IMR-90 (cell line): Measurements from ENCODE around the gene CALCOCO2. TPM values are rescaled to one million over a fixed set of nuclear protein-coding genes. Genes with fewer than 3 reads are reported as not detected.

ENCODE experiments used
- ATAC-seq: fragments of 200-7000 bp; cut with Tn5 transposase; 2 replicates; pipeline ENCODE4 v1.9.1; 2020; ENCODE audit warnings: low read depth, mild to moderate bottlenecking, moderate library complexity
- BruUV-seq: library from RNA; stranded (reverse); fragments of 400-500 nt; replicated peaks from 2 replicates; lab custom pipeline; 2021; lab: Mats Ljungman, UMichigan
- CTCF ChIA-PET: fragments of 300-600 bp; formaldehyde crosslinking; extraction: SDS; loops from one replicate; lab custom pipeline; 2021; ENCODE audit warnings: antibody characterized with exemption; lab: Yijun Ruan, JAX
- POLR2A ChIA-PET: fragments of 300-600 bp; sonication (Branson Sonifier 250); formaldehyde crosslinking; loops from one replicate; lab custom pipeline; 2022; ENCODE audit warnings: antibody characterized with exemption; ENCODE audit not compliant: unreplicated experiment; lab: Charles Lee
- DNase-seq: peaks from one replicate; pipeline ENCODE4 v3.0.0; 2013
- H2AFZ ChIP-seq: replicated peaks from 2 replicates; pipeline ENCODE3; 2013; ENCODE audit warnings: low read length, mild to moderate bottlenecking; ENCODE audit not compliant: poor library complexity
- H2AK5ac ChIP-seq: 2 replicates; pipeline ENCODE4 v1.6.1; 2013; ENCODE audit warnings: low read depth, low read length, inconsistent platforms
- H2AK9ac ChIP-seq: replicated peaks from 2 replicates; pipeline ENCODE3; 2013; ENCODE audit warnings: mild to moderate bottlenecking, low read depth, low read length, moderate library complexity; ENCODE audit not compliant: poor library complexity
- H2BK120ac ChIP-seq: 2 replicates; pipeline ENCODE4 v1.6.1; 2013; ENCODE audit warnings: low read depth, low read length, inconsistent platforms
- H2BK15ac ChIP-seq: 3 replicates; pipeline ENCODE4 v1.6.1; 2013; ENCODE audit warnings: low read depth, low read length, inconsistent platforms
- H2BK20ac ChIP-seq: 2 replicates; pipeline ENCODE4 v1.6.1; 2013; ENCODE audit warnings: low read depth, mild to moderate bottlenecking, inconsistent platforms, low read length, moderate library complexity
- H2BK5ac ChIP-seq: 2 replicates; pipeline ENCODE4 v1.6.1; 2013; ENCODE audit warnings: mild to moderate bottlenecking, low read depth, low read length, inconsistent platforms; ENCODE audit not compliant: poor library complexity, severe bottlenecking
- H3K14ac ChIP-seq: replicated peaks from 2 replicates; pipeline ENCODE4 v1.6.1; 2013; ENCODE audit warnings: low read depth, low read length, inconsistent platforms
- H3K18ac ChIP-seq: 2 replicates; pipeline ENCODE4 v1.6.1; 2013; ENCODE audit warnings: low read depth, low read length, control low read depth
- H3K23ac ChIP-seq: 2 replicates; pipeline ENCODE4 v1.6.1; 2013; ENCODE audit warnings: low read depth, low read length, inconsistent platforms
- H3K27ac ChIP-seq: 2 replicates; pipeline ENCODE4 v1.5.1; 2013; ENCODE audit warnings: mild to moderate bottlenecking, control low read depth, low read length; ENCODE audit not compliant: insufficient read depth
- H3K27me3 ChIP-seq: 2 replicates; pipeline ENCODE4 v1.6.1; 2013; ENCODE audit warnings: low read length; ENCODE audit not compliant: control insufficient read depth, insufficient read depth
- H3K36me3 ChIP-seq: 2 replicates; pipeline ENCODE4 v1.6.1; 2013; ENCODE audit warnings: low read length, mixed read lengths; ENCODE audit not compliant: control insufficient read depth, insufficient read depth
- H3K4ac ChIP-seq: 2 replicates; pipeline ENCODE4 v1.6.1; 2013; ENCODE audit warnings: low read depth, low read length, inconsistent platforms
- H3K4me1 ChIP-seq: 2 replicates; pipeline ENCODE4 v1.6.1; 2013; ENCODE audit warnings: low read length, mixed read lengths; ENCODE audit not compliant: control insufficient read depth, insufficient read depth
- H3K4me2 ChIP-seq: 2 replicates; pipeline ENCODE4 v1.6.1; 2013; ENCODE audit warnings: low read depth, mild to moderate bottlenecking, control low read depth, low read length, moderate library complexity
- H3K4me3 ChIP-seq: 2 replicates; pipeline ENCODE4 v1.5.1; 2013; ENCODE audit warnings: low read depth, mild to moderate bottlenecking, control low read depth, low read length, moderate library complexity; ENCODE audit not compliant: insufficient read depth
- H3K56ac ChIP-seq: 2 replicates; pipeline ENCODE4 v1.6.1; 2013; ENCODE audit warnings: low read length, inconsistent platforms; ENCODE audit not compliant: insufficient read depth; ENCODE audit errors: extremely low read depth
- H3K79me1 ChIP-seq, 2 experiments: 2 replicates each; pipeline ENCODE4 v1.6.1; 2013; ENCODE audit warnings: low read length in 2 of 2, inconsistent platforms in 1 of 2, low read depth in 1 of 2
- H3K9ac ChIP-seq: 2 replicates; pipeline ENCODE4 v1.6.1; 2013; ENCODE audit warnings: low read depth, low read length, control low read depth
- H3K9me1 ChIP-seq: 2 replicates; pipeline ENCODE4 v1.6.1; 2013; ENCODE audit warnings: low read length, inconsistent platforms; ENCODE audit not compliant: insufficient read depth
- H3K9me3 ChIP-seq: 2 replicates; pipeline ENCODE4 v1.6.1; 2013; ENCODE audit warnings: low read length; ENCODE audit not compliant: control insufficient read depth, insufficient read depth
- H4K20me1 ChIP-seq: 2 replicates; pipeline ENCODE4 v1.6.1; 2013; ENCODE audit warnings: low read length, inconsistent platforms; ENCODE audit not compliant: insufficient read depth
- H4K5ac ChIP-seq: 2 replicates; pipeline ENCODE4 v1.6.1; 2013; ENCODE audit warnings: mild to moderate bottlenecking, low read depth, low read length, control low read depth
- H4K8ac ChIP-seq, 2 experiments: 2 replicates each; pipeline ENCODE4 v1.6.1; 2013; ENCODE audit warnings: low read depth in 2 of 2, low read length in 2 of 2, control low read depth in 1 of 2, inconsistent platforms in 1 of 2
- H4K91ac ChIP-seq: 2 replicates; pipeline ENCODE4 v1.6.1; 2013; ENCODE audit warnings: low read depth, low read length, inconsistent platforms; ENCODE audit not compliant: insufficient read depth
- BHLHE40 ChIP-seq: fragments of 150-350 bp; IDR thresholded peaks from 2 replicates; pipeline ENCODE4 v1.6.1; 2016; ENCODE audit warnings: mild to moderate bottlenecking, low read depth, low read length
- CEBPB ChIP-seq: IDR thresholded peaks from 2 replicates; pipeline ENCODE4 v1.6.1; 2012; ENCODE audit warnings: low read depth, low read length, improper control_type of control experiment
- CHD1 ChIP-seq: IDR thresholded peaks from 2 replicates; pipeline ENCODE4 v1.6.1; 2012; ENCODE audit warnings: low read depth, low read length, improper control_type of control experiment
- CTCF ChIP-seq: conservative IDR thresholded peaks from 2 replicates; pipeline ENCODE4 v1.5.1; 2012; ENCODE audit warnings: mild to moderate bottlenecking, low read depth, low read length, improper control_type of control experiment
- ELK1 ChIP-seq: fragments of 150-350 bp; IDR thresholded peaks from 2 replicates; pipeline ENCODE4 v1.6.1; 2016; ENCODE audit warnings: low read depth, mild to moderate bottlenecking, low read length, moderate library complexity, borderline replicate concordance
- FOS ChIP-seq: fragments of 150-350 bp; IDR thresholded peaks from 2 replicates; pipeline ENCODE4 v1.6.1; 2016; ENCODE audit warnings: low read depth, low read length
- MAFK ChIP-seq: IDR thresholded peaks from 2 replicates; pipeline ENCODE4 v1.6.1; 2012; ENCODE audit warnings: low read depth, low read length, improper control_type of control experiment
- MAZ ChIP-seq: IDR thresholded peaks from 2 replicates; pipeline ENCODE4 v1.6.1; 2012; ENCODE audit warnings: low read depth, mild to moderate bottlenecking, low read length, improper control_type of control experiment, moderate library complexity, borderline replicate concordance
- MXI1 ChIP-seq: IDR thresholded peaks from 2 replicates; pipeline ENCODE4 v1.6.1; 2012; ENCODE audit warnings: low read depth, mild to moderate bottlenecking, low read length, moderate library complexity, borderline replicate concordance
- NFE2L2 ChIP-seq: fragments of 150-350 bp; IDR thresholded peaks from 2 replicates; pipeline ENCODE4 v1.6.1; 2016; ENCODE audit warnings: low read depth, mild to moderate bottlenecking, low read length
- POLR2A ChIP-seq: IDR thresholded peaks from 2 replicates; pipeline ENCODE4 v1.6.1; 2012; ENCODE audit warnings: mild to moderate bottlenecking, low read depth, low read length
- RAD21 ChIP-seq: IDR thresholded peaks from 2 replicates; pipeline ENCODE4 v1.6.1; 2012; ENCODE audit warnings: low read length, improper control_type of control experiment
- RCOR1 ChIP-seq: IDR thresholded peaks from 2 replicates; pipeline ENCODE4 v1.6.1; 2012; ENCODE audit warnings: mild to moderate bottlenecking, low read length, improper control_type of control experiment; ENCODE audit not compliant: insufficient replicate concordance
- RFX5 ChIP-seq: IDR thresholded peaks from 2 replicates; pipeline ENCODE4 v1.8.0; 2012; ENCODE audit warnings: low read depth, mild to moderate bottlenecking, low read length, moderate library complexity
- SMC3 ChIP-seq: fragments of 150-350 bp; IDR thresholded peaks from 2 replicates; pipeline ENCODE4 v1.6.1; 2016; ENCODE audit warnings: low read depth, mild to moderate bottlenecking, antibody characterized with exemption, low read length, moderate library complexity
- USF2 ChIP-seq: fragments of 150-350 bp; IDR thresholded peaks from 2 replicates; pipeline ENCODE4 v1.6.1; 2017; ENCODE audit warnings: mild to moderate bottlenecking, antibody characterized with exemption, low read length, low read depth
- WGBS, 2 experiments: methylation state at CpG; one replicate each; pipeline versions ENCODE4 v1.1.5 to v1.1.7; 2013; ENCODE audit warnings: missing lambda C conversion rate in 2 of 2; ENCODE audit not compliant: insufficient read length in 1 of 2; ENCODE audit errors: extremely low coverage in 2 of 2; 5-methylcytosine and 5-hydroxymethylcytosine counted together
- dilution Hi-C: fragments of 300-500 bp; cut with HindIII; formaldehyde crosslinking; loops from one replicate; pipeline ENCODE4 v1.14.3; 2018; ENCODE audit warnings: low sequenced_read_pairs; ENCODE audit not compliant: unreplicated experiment
- in situ Hi-C: fragments of 300-500 bp; cut with MboI; formaldehyde crosslinking; loops from 3 replicates; pipeline ENCODE4 v1.14.3; 2019; ENCODE audit warnings: low sequenced_read_pairs, inconsistent platforms, mixed read lengths
- intact Hi-C: fragments of 100-400 bp; cut with micrococcal nuclease; formaldehyde crosslinking; loops from 2 replicates; pipeline ENCODE4 v1.10.0; 2022
- polyA plus RNA-seq, 3 experiments: library from polyadenylated mRNA; depleted of rRNA; stranded (reverse); fragments of >200 nt; gene quantifications; 2 replicates each; pipeline ENCODE4 v1.2.3, GENCODE V29; 2012; ENCODE audit warnings: low replicate concordance in 1 of 3
- total RNA-seq: library from RNA; depleted of rRNA; stranded (reverse); fragments of >200 nt; gene quantifications from 2 replicates; pipeline ENCODE4 v1.2.3, GENCODE V29; 2012

The CALCOCO2 gene
- total and polyA plus RNA-seq, 2 of the 4 experiments (the other 2 are of a cell fraction) = 35.9 to 53.4 TPM

DNA sequence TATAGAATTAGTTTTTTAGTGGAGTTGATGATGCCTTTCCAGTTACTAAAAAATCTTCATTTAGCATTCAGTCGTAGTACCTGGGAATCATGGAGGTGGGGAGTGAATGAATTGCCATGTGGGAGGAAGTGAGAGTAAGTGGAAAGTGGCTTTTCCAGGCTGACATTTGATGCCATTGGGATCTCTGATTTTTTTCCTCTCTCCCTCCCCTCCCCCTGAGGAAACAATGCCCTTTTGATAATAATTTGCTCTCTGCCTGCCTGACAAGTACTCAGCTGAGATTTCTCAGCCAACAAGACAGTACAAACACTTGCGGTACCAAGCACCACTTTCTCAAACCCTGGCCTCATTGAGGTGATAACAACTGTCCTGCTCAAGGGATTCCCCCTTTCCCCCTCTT is 79.5 kb downstream of the CALCOCO2 start:
- Histone ChIP-seq H2AK5ac (0 out of 2 replicates have a peak overlapping the region, but pooled peaks have one; percentile 21), H3K79me1 (peaks cover 15 to 64% of the 10 kb centered on the region in 2 experiments), H4K91ac (no peak overlapping the region), H3K4me1 (peaks cover 16% of the 10 kb centered on the region), H3K36me3 (peaks cover 28% of the 10 kb centered on the region), H3K4me2 (peak overlapping the region; percentile 99), H3K4ac (no peak overlapping the region), H3K9me3 (no peaks in the 10 kb centered on the region), H2AFZ (no peak overlapping the region), H3K27me3 (no peaks in the 10 kb centered on the region), H3K9ac (no peak overlapping the region), H2BK20ac (no peak overlapping the region), H2BK120ac (no peak overlapping the region), H4K5ac (no peak overlapping the region), H3K18ac (no peak overlapping the region), H4K20me1 (peaks cover 57% of the 10 kb centered on the region), H3K14ac (no peak overlapping the region), H2AK9ac (no peak overlapping the region), H3K23ac (peak overlapping the region; percentile 41; the same call in 1 of the 2 replicates), H3K27ac (no peak overlapping the region), H3K4me3 (no peak overlapping the region), H2BK15ac (no peak overlapping the region), H4K8ac (no peak overlapping the region), H2BK5ac (no peak overlapping the region), H3K9me1 (peaks cover 23% of the 10 kb centered on the region), H3K56ac (no peak overlapping the region)
- dilution Hi-C loops = loop anchor here (25.0 kb wide), 1 partner anchor 127 kb away; no protein-coding TSS in a partner anchor
- in situ Hi-C loops = no loop called here
- TF ChIP-seq CEBPB (no peak), USF2 (no peak), MAFK (no peak), MAZ (no peak), RFX5 (no peak), CHD1 (no peak), FOS (no peak), POLR2A (no peak), MXI1 (no peak), ELK1 (no peak), CTCF (no peak), SMC3 (no peak), NFE2L2 (no peak), RAD21 (no peak), RCOR1 (no peak), BHLHE40 (no peak)
- no peak for DNase-seq
- ChIA-PET CTCF (no interaction called here), POLR2A (no interaction called here)
- ATAC-seq = no peak
- intact Hi-C loops = no loop called here
- BruUV-seq = no TSS peak
- no CpG with 5 or more reads among the region's 2 CpGs for WGBS, 2 experiments
